ENCODE measurements around the gene FAM111B. TPM values are rescaled to one million over a fixed set of nuclear protein-coding genes. Genes with fewer than 3 reads are reported as not detected.

FAM111B gene
- total and polyA plus RNA-seq, 4 donors, result 0.20 to 0.87 (median 0.45) TPM

- Histone ChIP-seq H3K27ac (ENCODE audit: low read depth in 1 of 2, low read length in 2 of 2) (no peak overlapping the region), H3K4me3 (ENCODE audit: low read length in 2 of 2) (no peak overlapping the region), H3K4me1 (ENCODE audit: control insufficient read depth in 1 of 2, insufficient read depth in 2 of 2, low read length in 2 of 2) (no peaks in the 10 kb centered on the region), H3K36me3 (ENCODE audit: control insufficient read depth in 1 of 2, insufficient read depth in 2 of 2, low read length in 1 of 2) (no peaks in the 10 kb centered on the region), H3K9me3 (ENCODE audit: control insufficient read depth, low read length) (no peaks in the 10 kb centered on the region), H3K27me3 (ENCODE audit: control insufficient read depth in 1 of 2, insufficient read depth in 2 of 2, low read length in 1 of 2) (no peaks in the 10 kb centered on the region)
- no peak for DNase-seq
- ATAC-seq (ENCODE audit: low FRiP score), result no peak
- intact Hi-C loops (cut with DNase I), result no loop called here
- 51 to 59% methylated on average over 3 of the region's 3 CpGs for WGBS, 2 donors
These were observed 57.0 kb downstream of the FAM111B start for GRCh38 chr11:59164028-59164427.

GRCh38 chr11:59171508-59172322 is 64.7 kb downstream of the FAM111B start, which contains the start of gene DTX4:
TSS of gene DTX4 (plus strand) at chr11:59172132. CDS start at chr11:59172596, 464 bp downstream.
- H3K4me1 ChIP-seq (ENCODE audit: control insufficient read depth in 1 of 2, insufficient read depth in 2 of 2, low read length in 2 of 2), result no peaks in the 10 kb centered on the region
- WGBS, 2 donors, result 0 to 1% methylated on average over 50 to 64 of the region's 64 CpGs
- no peaks in the 10 kb centered on the region for H3K36me3 ChIP-seq (ENCODE audit: control insufficient read depth in 1 of 2, insufficient read depth in 2 of 2, low read length in 1 of 2)
- DNase-seq (peak; percentile 94 to 98), ATAC-seq (ENCODE audit: low FRiP score) (peak; percentile 97)
- peak within 1 kb of the TSS; percentile 50 to 82 for H3K4me3 ChIP-seq (ENCODE audit: low read length in 2 of 2)
- no peak within 1 kb of the TSS for H3K27ac ChIP-seq (ENCODE audit: low read depth in 1 of 2, low read length in 2 of 2)
- no peaks in the 10 kb centered on the region for H3K27me3 ChIP-seq (ENCODE audit: control insufficient read depth in 1 of 2, insufficient read depth in 2 of 2, low read length in 1 of 2)
- intact Hi-C loops (cut with DNase I), result loop anchor here (1.0 to 2.0 kb wide), 4 partner anchors 35 to 113 kb away; no protein-coding TSS in a partner anchor
- no peaks in the 10 kb centered on the region for H3K9me3 ChIP-seq (ENCODE audit: control insufficient read depth, low read length)

GRCh38 chr11:59172345-59173079 is 65.5 kb downstream of the FAM111B start:
- DNase-seq (peak in 1 of 2 donors; percentile 50), ATAC-seq (ENCODE audit: low FRiP score) (peak; percentile 1)
- no peaks in the 10 kb centered on the region for H3K27me3 ChIP-seq (ENCODE audit: control insufficient read depth in 1 of 2, insufficient read depth in 2 of 2, low read length in 1 of 2)
- 0% methylated on average over 25 to 70 of the region's 70 CpGs for WGBS, 2 donors
- peak overlapping the region; percentile 50 to 82 for H3K4me3 ChIP-seq (ENCODE audit: low read length in 2 of 2)
- H3K27ac ChIP-seq (ENCODE audit: low read depth in 1 of 2, low read length in 2 of 2), result no peak overlapping the region
- H3K36me3 ChIP-seq (ENCODE audit: control insufficient read depth in 1 of 2, insufficient read depth in 2 of 2, low read length in 1 of 2), result no peaks in the 10 kb centered on the region
- H3K9me3 ChIP-seq (ENCODE audit: control insufficient read depth, low read length), result no peaks in the 10 kb centered on the region
- no peaks in the 10 kb centered on the region for H3K4me1 ChIP-seq (ENCODE audit: control insufficient read depth in 1 of 2, insufficient read depth in 2 of 2, low read length in 2 of 2)
- intact Hi-C loops (cut with DNase I), result loop anchor here in 1 of 2 donors (1.0 kb wide), 1 partner anchor 112 kb away; no protein-coding TSS in a partner anchor

GRCh38 chr11:59173080-59173963 is 66.3 kb downstream of the FAM111B start:
- Histone ChIP-seq H3K9me3 (ENCODE audit: control insufficient read depth, low read length) (no peaks in the 10 kb centered on the region), H3K4me1 (ENCODE audit: control insufficient read depth in 1 of 2, insufficient read depth in 2 of 2, low read length in 2 of 2) (no peaks in the 10 kb centered on the region), H3K36me3 (ENCODE audit: control insufficient read depth in 1 of 2, insufficient read depth in 2 of 2, low read length in 1 of 2) (no peaks in the 10 kb centered on the region), H3K27ac (ENCODE audit: low read depth in 1 of 2, low read length in 2 of 2) (no peak overlapping the region), H3K4me3 (ENCODE audit: low read length in 2 of 2) (peak overlapping the region in 1 of 2 donors; percentile 50), H3K27me3 (ENCODE audit: control insufficient read depth in 1 of 2, insufficient read depth in 2 of 2, low read length in 1 of 2) (no peaks in the 10 kb centered on the region)
- peak; percentile 24 for ATAC-seq (ENCODE audit: low FRiP score)
- 12 to 15% methylated on average over 37 of the region's 37 CpGs for WGBS, 2 donors
- intact Hi-C loops (cut with DNase I), result no loop called here
- DNase-seq, result peak; percentile 57 to 79

- Histone ChIP-seq H3K27me3 (ENCODE audit: control insufficient read depth in 1 of 2, insufficient read depth in 2 of 2, low read length in 1 of 2) (no peaks in the 10 kb centered on the region), H3K4me3 (ENCODE audit: low read length in 2 of 2) (no peak overlapping the region), H3K9me3 (ENCODE audit: control insufficient read depth, low read length) (no peaks in the 10 kb centered on the region), H3K36me3 (ENCODE audit: control insufficient read depth in 1 of 2, insufficient read depth in 2 of 2, low read length in 1 of 2) (no peaks in the 10 kb centered on the region), H3K4me1 (ENCODE audit: control insufficient read depth in 1 of 2, insufficient read depth in 2 of 2, low read length in 2 of 2) (no peaks in the 10 kb centered on the region), H3K27ac (ENCODE audit: low read depth in 1 of 2, low read length in 2 of 2) (no peak overlapping the region)
- 68 to 75% methylated on average over 7 of the region's 7 CpGs for WGBS, 2 donors
- DNase-seq (no peak), ATAC-seq (ENCODE audit: low FRiP score) (no peak)
- intact Hi-C loops (cut with DNase I), result no loop called here
These were observed 67.1 kb downstream of the FAM111B start for GRCh38 chr11:59173964-59174663.

GRCh38 chr11:59174664-59175033 is 67.6 kb downstream of the FAM111B start:
- no peak for ATAC-seq (ENCODE audit: low FRiP score)
- no peak for DNase-seq
- Histone ChIP-seq H3K27ac (ENCODE audit: low read depth in 1 of 2, low read length in 2 of 2) (no peak overlapping the region), H3K36me3 (ENCODE audit: control insufficient read depth in 1 of 2, insufficient read depth in 2 of 2, low read length in 1 of 2) (no peaks in the 10 kb centered on the region), H3K9me3 (ENCODE audit: control insufficient read depth, low read length) (no peaks in the 10 kb centered on the region), H3K4me1 (ENCODE audit: control insufficient read depth in 1 of 2, insufficient read depth in 2 of 2, low read length in 2 of 2) (no peaks in the 10 kb centered on the region), H3K27me3 (ENCODE audit: control insufficient read depth in 1 of 2, insufficient read depth in 2 of 2, low read length in 1 of 2) (no peaks in the 10 kb centered on the region), H3K4me3 (ENCODE audit: low read length in 2 of 2) (no peak overlapping the region)
- WGBS, 2 donors, result 81 to 85% methylated on average over 7 of the region's 7 CpGs
- intact Hi-C loops (cut with DNase I), result no loop called here

GRCh38 chr11:59175091-59175501 is 68.1 kb downstream of the FAM111B start:
- no peaks in the 10 kb centered on the region for H3K27me3 ChIP-seq (ENCODE audit: control insufficient read depth in 1 of 2, insufficient read depth in 2 of 2, low read length in 1 of 2)
- DNase-seq (no peak), ATAC-seq (ENCODE audit: low FRiP score) (no peak)
- intact Hi-C loops (cut with DNase I), result no loop called here
- H3K4me3 ChIP-seq (ENCODE audit: low read length in 2 of 2), result no peak overlapping the region
- no peak overlapping the region for H3K27ac ChIP-seq (ENCODE audit: low read depth in 1 of 2, low read length in 2 of 2)
- WGBS, 2 donors, result 42 to 45% methylated on average over 4 of the region's 4 CpGs
- H3K36me3 ChIP-seq (ENCODE audit: control insufficient read depth in 1 of 2, insufficient read depth in 2 of 2, low read length in 1 of 2), result no peaks in the 10 kb centered on the region
- H3K9me3 ChIP-seq (ENCODE audit: control insufficient read depth, low read length), result no peaks in the 10 kb centered on the region
- H3K4me1 ChIP-seq (ENCODE audit: control insufficient read depth in 1 of 2, insufficient read depth in 2 of 2, low read length in 2 of 2), result no peaks in the 10 kb centered on the region

- Histone ChIP-seq H3K27ac (ENCODE audit: low read depth in 1 of 2, low read length in 2 of 2) (no peak overlapping the region), H3K4me1 (ENCODE audit: control insufficient read depth in 1 of 2, insufficient read depth in 2 of 2, low read length in 2 of 2) (no peaks in the 10 kb centered on the region), H3K9me3 (ENCODE audit: control insufficient read depth, low read length) (no peaks in the 10 kb centered on the region), H3K4me3 (ENCODE audit: low read length in 2 of 2) (no peak overlapping the region), H3K27me3 (ENCODE audit: control insufficient read depth in 1 of 2, insufficient read depth in 2 of 2, low read length in 1 of 2) (no peaks in the 10 kb centered on the region), H3K36me3 (ENCODE audit: control insufficient read depth in 1 of 2, insufficient read depth in 2 of 2, low read length in 1 of 2) (no peaks in the 10 kb centered on the region)
- 77 to 86% methylated on average over 7 of the region's 7 CpGs for WGBS, 2 donors
- ATAC-seq (ENCODE audit: low FRiP score) (no peak), DNase-seq (no peak)
- intact Hi-C loops (cut with DNase I), result no loop called here
These were observed 69.3 kb downstream of the FAM111B start for GRCh38 chr11:59176330-59176729.
